GM10248 (cell line): ENCODE results near the gene PTER.

ENCODE experiments used
- CTCF ChIA-PET: fragments of 300-600 bp; sonication (Branson Sonifier 250); formaldehyde crosslinking; extraction: SDS; loops from one replicate; lab custom pipeline; 2021; ENCODE audit warnings: antibody characterized with exemption; lab: Yijun Ruan, JAX
- POLR2A ChIA-PET: fragments of 350-650 bp; sonication (Branson Sonifier 250); formaldehyde crosslinking; extraction: SDS; loops from one replicate; lab custom pipeline; 2020; ENCODE audit warnings: antibody characterized with exemption; lab: Yijun Ruan, JAX
- DNase-seq: peaks from one replicate; pipeline ENCODE4 v3.0.0; 2012; ENCODE audit errors: extremely low spot score
- CTCF ChIP-seq: IDR thresholded peaks from 2 replicates; pipeline ENCODE4 v1.5.1; 2012; ENCODE audit warnings: mild to moderate bottlenecking, low read depth; ENCODE audit errors: extremely low read depth, missing control alignments, control extremely low read depth

PTER gene

GRCh38 chr10:16478801-16479200 is 42.0 kb downstream of the PTER start:
- TF ChIP-seq CTCF = no peak
- ChIA-PET POLR2A (interaction anchor here (0.7 kb wide), 1 partner anchor 10 kb away, joined by 3 read pairs; no protein-coding TSS in a partner anchor), CTCF (interaction anchor here (0.7 kb wide), 1 partner anchor 10 kb away, joined by 3 read pairs; no protein-coding TSS in a partner anchor)
- no peak for DNase-seq

GRCh38 chr10:16481052-16481728 is 44.4 kb downstream of the PTER start:
- no peak for TF ChIP-seq CTCF
- POLR2A ChIA-PET = no interaction called here
- DNase-seq = no peak
- CTCF ChIA-PET = interaction anchor here (1.2 to 1.5 kb wide), 3 partner anchors 10 to 40 kb away, joined by 3 to 4 read pairs (median 3); no protein-coding TSS in a partner anchor

DNA sequence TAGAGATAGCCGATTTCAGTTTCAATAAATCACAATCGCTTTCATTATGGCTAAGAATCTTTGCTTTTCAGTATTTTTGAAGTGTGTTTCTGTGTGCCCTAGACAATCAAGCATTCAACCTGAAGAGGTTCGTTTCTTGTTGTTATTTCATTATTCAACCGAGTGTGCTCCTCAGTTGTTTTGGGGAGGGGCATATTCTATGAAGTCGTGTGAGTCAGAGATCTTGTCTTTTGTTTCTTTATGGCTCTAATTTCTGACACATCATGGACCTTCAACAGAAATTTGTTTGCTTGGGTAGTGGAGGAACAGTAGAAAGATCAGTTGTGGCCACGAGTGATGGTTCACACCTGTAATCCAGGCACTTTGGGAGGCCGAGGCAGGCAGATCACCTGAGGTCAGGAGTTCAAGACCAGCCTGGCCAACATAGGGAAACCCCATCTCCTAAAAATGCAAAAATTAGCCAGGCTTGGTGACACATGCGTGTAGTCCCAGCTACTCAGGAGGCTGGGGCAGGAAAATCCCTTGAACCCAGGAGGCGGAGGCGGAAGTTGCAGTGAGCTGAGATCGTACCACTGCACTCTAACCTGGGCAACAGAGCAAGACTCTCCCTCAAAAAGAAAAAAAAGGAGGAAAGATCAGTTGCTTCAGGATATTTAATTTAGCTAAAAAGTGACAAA is 46.6 kb downstream of the PTER start:
- DNase-seq = no peak
- CTCF ChIA-PET = no interaction called here
- TF ChIP-seq CTCF = no peak
- POLR2A ChIA-PET = no interaction called here

- no peak for DNase-seq
- POLR2A ChIA-PET = no interaction called here
- TF ChIP-seq CTCF = no peak
- CTCF ChIA-PET = interaction anchor here (0.8 to 1.2 kb wide), 3 partner anchors 13 to 31 kb away, joined by 3 read pairs; no protein-coding TSS in a partner anchor
These were observed 53.7 kb downstream of the PTER start for GRCh38 chr10:16490511-16490910.

- no peak for DNase-seq
- no peak for TF ChIP-seq CTCF
- POLR2A ChIA-PET = no interaction called here
- CTCF ChIA-PET = interaction anchor here (1.4 kb wide), 1 partner anchor 36 kb away, joined by 3 read pairs; no protein-coding TSS in a partner anchor
These were observed 55.1 kb downstream of the PTER start for GRCh38 chr10:16491933-16492332.

- ChIA-PET CTCF (interaction anchor here (0.9 to 1.2 kb wide), 2 partner anchors 11 to 13 kb away, joined by 3 to 4 read pairs; no protein-coding TSS in a partner anchor), POLR2A (no interaction called here)
- DNase-seq = no peak
- TF ChIP-seq CTCF = no peak
These were observed 57.2 kb downstream of the PTER start for GRCh38 chr10:16493884-16494536.
